Lower leg skin (tissue), 3 donors: Measurements from ENCODE around the gene SOX5.

ENCODE experiments used
- CTCF ChIP-seq, 3 donors: fragments of 450-650 bp; IDR thresholded peaks; one replicate each; pipeline ENCODE4 v1.5.1; 2016; ENCODE audit warnings: antibody characterized with exemption in 3 of 3, mild to moderate bottlenecking in 3 of 3, moderate library complexity in 2 of 3
- POLR2A ChIP-seq, 2 donors: fragments of 450-650 bp; IDR thresholded peaks; one replicate each; pipeline ENCODE4 v1.6.1; 2016 to 2017; ENCODE audit warnings: antibody characterized with exemption in 2 of 2, mild to moderate bottlenecking in 1 of 2, moderate library complexity in 1 of 2

GRCh38 chr12:23744696-23745095 is 204.8 kb downstream of the SOX5 start:
- TF ChIP-seq POLR2A (IDR thresholded peaks at IDR 0.05): no peak
- TF ChIP-seq CTCF (IDR thresholded peaks at IDR 0.05): no peak
